ENCODE measurements around the gene KRT17. TPM values are rescaled to one million over a fixed set of nuclear protein-coding genes. Genes with fewer than 3 reads are reported as not detected.

The KRT17 gene
- total RNA-seq, 1 experiment from 2014 or later = 472 TPM

- peak overlapping the region; percentile 50 for H3K27ac Mint-ChIP-seq (ENCODE audit: unreplicated experiment)
- no peaks in the 10 kb centered on the region for H3K9me3 Mint-ChIP-seq (ENCODE audit: low read depth, unreplicated experiment)
- DNase-seq = no peak
- H3K36me3 Mint-ChIP-seq (ENCODE audit: insufficient read depth, unreplicated experiment) = peaks cover 10% of the 10 kb centered on the region
- no peak for TF ChIP-seq CTCF (IDR thresholded peaks at IDR 0.05; ENCODE audit: unreplicated experiment)
- H3K27me3 Mint-ChIP-seq (ENCODE audit: unreplicated experiment) = no peaks in the 10 kb centered on the region
- BruUV-seq (replicated peaks) = TSS peak; percentile 24
- CTCF ChIA-PET = interaction anchor here (0.5 to 8.1 kb wide), 16 partner anchors 11 to 1755 kb away, joined by 3 to 245 read pairs (median 5); no protein-coding TSS in a partner anchor
- peaks cover 38% of the 10 kb centered on the region for H3K4me1 Mint-ChIP-seq (ENCODE audit: low read depth, unreplicated experiment)
- intact Hi-C loops (cut with micrococcal nuclease; ENCODE audit: unreplicated experiment) = no loop called here
- H3K4me3 Mint-ChIP-seq (ENCODE audit: low read depth, unreplicated experiment) = no peak overlapping the region
Measured at GRCh38 chr17:41650794-41651624, 26.6 kb upstream of the KRT17 start.

GRCh38 chr17:41649923-41650519, 25.6 kb upstream of the KRT17 start:
- Mint-ChIP-seq H3K9me3 (ENCODE audit: low read depth, unreplicated experiment) (no peaks in the 10 kb centered on the region), H3K36me3 (ENCODE audit: insufficient read depth, unreplicated experiment) (peaks cover 7% of the 10 kb centered on the region), H3K4me1 (ENCODE audit: low read depth, unreplicated experiment) (peaks cover 40% of the 10 kb centered on the region), H3K27me3 (ENCODE audit: unreplicated experiment) (no peaks in the 10 kb centered on the region), H3K27ac (ENCODE audit: unreplicated experiment) (no peak overlapping the region), H3K4me3 (ENCODE audit: low read depth, unreplicated experiment) (no peak overlapping the region)
- intact Hi-C loops (cut with micrococcal nuclease; ENCODE audit: unreplicated experiment) = loop anchor here (5.0 kb wide), 1 partner anchor 68 kb away; no protein-coding TSS in a partner anchor
- no peak for TF ChIP-seq CTCF (IDR thresholded peaks at IDR 0.05; ENCODE audit: unreplicated experiment)
- DNase-seq = no peak
- CTCF ChIA-PET = interaction anchor here (0.5 to 8.1 kb wide), 11 partner anchors 12 to 1938 kb away, joined by 3 to 245 read pairs (median 4); no protein-coding TSS in a partner anchor
- BruUV-seq (replicated peaks) = no TSS peak

- intact Hi-C loops (cut with micrococcal nuclease; ENCODE audit: unreplicated experiment) = loop anchor here (1.0 to 5.0 kb wide), 3 partner anchors 14 to 99 kb away; no protein-coding TSS in a partner anchor
- no peaks in the 10 kb centered on the region for H3K27me3 Mint-ChIP-seq (ENCODE audit: unreplicated experiment)
Measured at GRCh38 chr17:41648411-41649195, 24.2 kb upstream of the KRT17 start.

More at GRCh38 chr17:41648411-41649195, 24.2 kb upstream of the KRT17 start:
- H3K9me3 Mint-ChIP-seq (ENCODE audit: low read depth, unreplicated experiment) = no peaks in the 10 kb centered on the region
- peaks cover 33% of the 10 kb centered on the region for H3K4me1 Mint-ChIP-seq (ENCODE audit: low read depth, unreplicated experiment)
- H3K4me3 Mint-ChIP-seq (ENCODE audit: low read depth, unreplicated experiment) = peak overlapping the region; percentile 64
- peak; percentile 98 for DNase-seq
- BruUV-seq (replicated peaks) = TSS peak; percentile 79
- H3K36me3 Mint-ChIP-seq (ENCODE audit: insufficient read depth, unreplicated experiment) = peaks cover 7% of the 10 kb centered on the region
- peak overlapping the region; percentile 62 for H3K27ac Mint-ChIP-seq (ENCODE audit: unreplicated experiment)
- CTCF ChIA-PET = interaction anchor here (0.6 to 8.1 kb wide), 36 partner anchors 13 to 1603 kb away, joined by 3 to 245 read pairs (median 5); partner anchors contain the start of genes KRT17 and KRT19
- TF ChIP-seq CTCF (IDR thresholded peaks at IDR 0.05; ENCODE audit: unreplicated experiment) = peak; percentile 93
